ENCODE results near the gene NUDT11. TPM values are rescaled to one million over a fixed set of nuclear protein-coding genes. Genes with fewer than 3 reads are reported as not detected.
"Not testable (repeated sequence)": the region's sequence is repeated elsewhere in the genome, so short reads cannot be mapped to it uniquely, and the experiment has no call there.

NUDT11 gene
- polyA plus RNA-seq, 4 donors: 1.5 to 19.9 (median 4.5) TPM

GRCh38 chrX:51482411-51482810, 14.0 kb downstream of the NUDT11 start:
- WGBS, 3 donors: 78 to 95% (median 91%) methylated on average over 5 of the region's 5 CpGs
- not testable (repeated sequence) for FAIRE-seq; DNase-seq; H3K36me3 ChIP-seq (ENCODE audit: control insufficient read depth in 3 of 3, insufficient read depth in 2 of 3, low read depth in 1 of 3, low read length in 3 of 3); H3K4me3 ChIP-seq (ENCODE audit: low read depth in 1 of 3, low read length in 3 of 3); H3K4me1 ChIP-seq (ENCODE audit: control insufficient read depth in 3 of 3, insufficient read depth in 2 of 3, low read depth in 1 of 3, low read length in 2 of 3); H3K27me3 ChIP-seq (ENCODE audit: control insufficient read depth in 3 of 3, insufficient read depth in 3 of 3, low read length in 3 of 3); H3K9me3 ChIP-seq (ENCODE audit: control insufficient read depth in 2 of 2, insufficient read depth in 1 of 2, low read depth in 1 of 2, low read length in 1 of 2); H3K27ac ChIP-seq (ENCODE audit: low read depth in 1 of 3, low read length in 2 of 3)

- Histone ChIP-seq H3K36me3 (ENCODE audit: control insufficient read depth in 3 of 3, insufficient read depth in 2 of 3, low read depth in 1 of 3, low read length in 3 of 3) (no peaks in the 10 kb centered on the region), H3K4me3 (ENCODE audit: low read depth in 1 of 3, low read length in 3 of 3) (no peak overlapping the region), H3K9me3 (ENCODE audit: control insufficient read depth in 2 of 2, insufficient read depth in 1 of 2, low read depth in 1 of 2, low read length in 1 of 2) (no peaks in the 10 kb centered on the region), H3K27me3 (ENCODE audit: control insufficient read depth in 3 of 3, insufficient read depth in 3 of 3, low read length in 3 of 3) (no peaks in the 10 kb centered on the region), H3K27ac (ENCODE audit: low read depth in 1 of 3, low read length in 2 of 3) (no peak overlapping the region), H3K4me1 (ENCODE audit: control insufficient read depth in 3 of 3, insufficient read depth in 2 of 3, low read depth in 1 of 3, low read length in 2 of 3) (no peaks in the 10 kb centered on the region)
- FAIRE-seq (no peak), DNase-seq (no peak)
- WGBS, 3 donors: 21 to 70% (median 35%) methylated on average over 1 of the region's 1 CpG
Observed at GRCh38 chrX:51476930-51477329, 19.5 kb downstream of the NUDT11 start.

- WGBS, 3 donors: 80 to 92% (median 84%) methylated on average over 4 of the region's 4 CpGs
Observed at GRCh38 chrX:51463322-51463721, 33.1 kb downstream of the NUDT11 start.

GRCh38 chrX:51461053-51462044, 35.0 kb downstream of the NUDT11 start:
- H3K27ac ChIP-seq (ENCODE audit: low read depth in 1 of 3, low read length in 2 of 3): no peak overlapping the region
- no peak for FAIRE-seq
- no peaks in the 10 kb centered on the region for H3K4me1 ChIP-seq (ENCODE audit: control insufficient read depth in 3 of 3, insufficient read depth in 2 of 3, low read depth in 1 of 3, low read length in 2 of 3)
- H3K36me3 ChIP-seq (ENCODE audit: control insufficient read depth in 3 of 3, insufficient read depth in 2 of 3, low read depth in 1 of 3, low read length in 3 of 3): no peaks in the 10 kb centered on the region
- WGBS, 3 donors: 41 to 51% (median 43%) methylated on average over 15 of the region's 15 CpGs
- no peaks in the 10 kb centered on the region for H3K9me3 ChIP-seq (ENCODE audit: control insufficient read depth in 2 of 2, insufficient read depth in 1 of 2, low read depth in 1 of 2, low read length in 1 of 2)
- no peak overlapping the region for H3K4me3 ChIP-seq (ENCODE audit: low read depth in 1 of 3, low read length in 3 of 3)
- peak; percentile 5 to 19 for DNase-seq
- no peaks in the 10 kb centered on the region for H3K27me3 ChIP-seq (ENCODE audit: control insufficient read depth in 3 of 3, insufficient read depth in 3 of 3, low read length in 3 of 3)

More at GRCh38 chrX:51463322-51463721, 33.1 kb downstream of the NUDT11 start:
- FAIRE-seq (no peak), DNase-seq (no peak)
- Histone ChIP-seq H3K4me1 (ENCODE audit: control insufficient read depth in 3 of 3, insufficient read depth in 2 of 3, low read depth in 1 of 3, low read length in 2 of 3) (no peaks in the 10 kb centered on the region), H3K36me3 (ENCODE audit: control insufficient read depth in 3 of 3, insufficient read depth in 2 of 3, low read depth in 1 of 3, low read length in 3 of 3) (no peaks in the 10 kb centered on the region), H3K4me3 (ENCODE audit: low read depth in 1 of 3, low read length in 3 of 3) (no peak overlapping the region), H3K9me3 (ENCODE audit: control insufficient read depth in 2 of 2, insufficient read depth in 1 of 2, low read depth in 1 of 2, low read length in 1 of 2) (no peaks in the 10 kb centered on the region), H3K27ac (ENCODE audit: low read depth in 1 of 3, low read length in 2 of 3) (no peak overlapping the region), H3K27me3 (ENCODE audit: control insufficient read depth in 3 of 3, insufficient read depth in 3 of 3, low read length in 3 of 3) (no peaks in the 10 kb centered on the region)

- peak in 1 of 2 donors; percentile 31 for DNase-seq
- no peak for FAIRE-seq
- Histone ChIP-seq H3K4me1 (ENCODE audit: control insufficient read depth in 3 of 3, insufficient read depth in 2 of 3, low read depth in 1 of 3, low read length in 2 of 3) (no peaks in the 10 kb centered on the region), H3K27ac (ENCODE audit: low read depth in 1 of 3, low read length in 2 of 3) (no peak overlapping the region), H3K36me3 (ENCODE audit: control insufficient read depth in 3 of 3, insufficient read depth in 2 of 3, low read depth in 1 of 3, low read length in 3 of 3) (no peaks in the 10 kb centered on the region), H3K9me3 (ENCODE audit: control insufficient read depth in 2 of 2, insufficient read depth in 1 of 2, low read depth in 1 of 2, low read length in 1 of 2) (no peaks in the 10 kb centered on the region), H3K4me3 (ENCODE audit: low read depth in 1 of 3, low read length in 3 of 3) (no peak overlapping the region), H3K27me3 (ENCODE audit: control insufficient read depth in 3 of 3, insufficient read depth in 3 of 3, low read length in 3 of 3) (no peaks in the 10 kb centered on the region)
- WGBS, 3 donors: 26 to 44% (median 42%) methylated on average over 1 of the region's 1 CpG
Observed at GRCh38 chrX:51459125-51459524, 37.3 kb downstream of the NUDT11 start.

- Histone ChIP-seq H3K4me1 (ENCODE audit: control insufficient read depth in 3 of 3, insufficient read depth in 2 of 3, low read depth in 1 of 3, low read length in 2 of 3) (no peaks in the 10 kb centered on the region), H3K4me3 (ENCODE audit: low read depth in 1 of 3, low read length in 3 of 3) (no peak overlapping the region), H3K36me3 (ENCODE audit: control insufficient read depth in 3 of 3, insufficient read depth in 2 of 3, low read depth in 1 of 3, low read length in 3 of 3) (no peaks in the 10 kb centered on the region), H3K9me3 (ENCODE audit: control insufficient read depth in 2 of 2, insufficient read depth in 1 of 2, low read depth in 1 of 2, low read length in 1 of 2) (no peaks in the 10 kb centered on the region), H3K27ac (ENCODE audit: low read depth in 1 of 3, low read length in 2 of 3) (no peak overlapping the region), H3K27me3 (ENCODE audit: control insufficient read depth in 3 of 3, insufficient read depth in 3 of 3, low read length in 3 of 3) (no peaks in the 10 kb centered on the region)
- 0% methylated on average over 1 of the region's 1 CpG for WGBS, 3 donors
- no peak for FAIRE-seq
- DNase-seq: no peak
Observed at GRCh38 chrX:51456814-51457213, 39.6 kb downstream of the NUDT11 start.

GRCh38 chrX:51456246-51456645, 40.1 kb downstream of the NUDT11 start:
- no peak for FAIRE-seq
- DNase-seq: no peak
- 75 to 87% (median 77%) methylated on average over 7 of the region's 7 CpGs for WGBS, 3 donors
- Histone ChIP-seq H3K9me3 (ENCODE audit: control insufficient read depth in 2 of 2, insufficient read depth in 1 of 2, low read depth in 1 of 2, low read length in 1 of 2) (no peaks in the 10 kb centered on the region), H3K36me3 (ENCODE audit: control insufficient read depth in 3 of 3, insufficient read depth in 2 of 3, low read depth in 1 of 3, low read length in 3 of 3) (no peaks in the 10 kb centered on the region), H3K27ac (ENCODE audit: low read depth in 1 of 3, low read length in 2 of 3) (no peak overlapping the region), H3K27me3 (ENCODE audit: control insufficient read depth in 3 of 3, insufficient read depth in 3 of 3, low read length in 3 of 3) (no peaks in the 10 kb centered on the region), H3K4me1 (ENCODE audit: control insufficient read depth in 3 of 3, insufficient read depth in 2 of 3, low read depth in 1 of 3, low read length in 2 of 3) (no peaks in the 10 kb centered on the region), H3K4me3 (ENCODE audit: low read depth in 1 of 3, low read length in 3 of 3) (no peak overlapping the region)

GRCh38 chrX:51440365-51440764, 56.0 kb downstream of the NUDT11 start:
- FAIRE-seq (no peak), DNase-seq (no peak)
- peaks cover 0 to 2% (median 0%) of the 10 kb centered on the region in 3 donors for H3K27me3 ChIP-seq (ENCODE audit: control insufficient read depth in 3 of 3, insufficient read depth in 3 of 3, low read length in 3 of 3)
- H3K9me3 ChIP-seq (ENCODE audit: control insufficient read depth in 2 of 2, insufficient read depth in 1 of 2, low read depth in 1 of 2, low read length in 1 of 2): no peaks in the 10 kb centered on the region
- no peak overlapping the region for H3K4me3 ChIP-seq (ENCODE audit: low read depth in 1 of 3, low read length in 3 of 3)
- no peaks in the 10 kb centered on the region for H3K4me1 ChIP-seq (ENCODE audit: control insufficient read depth in 3 of 3, insufficient read depth in 2 of 3, low read depth in 1 of 3, low read length in 2 of 3)
- H3K27ac ChIP-seq (ENCODE audit: low read depth in 1 of 3, low read length in 2 of 3): no peak overlapping the region
- H3K36me3 ChIP-seq (ENCODE audit: control insufficient read depth in 3 of 3, insufficient read depth in 2 of 3, low read depth in 1 of 3, low read length in 3 of 3): no peaks in the 10 kb centered on the region
- WGBS, 3 donors: 59 to 82% (median 79%) methylated on average over 1 of the region's 1 CpG

Measured in small intestine (tissue), 7 donors.